H9 (cell line): ENCODE results near the gene MGLL. TPM values are rescaled to one million over a fixed set of nuclear protein-coding genes. Genes with fewer than 3 reads are reported as not detected.

ENCODE experiments used
- DNase-seq: peaks from one replicate; pipeline ENCODE4 v3.0.0-alpha.2; 2017
- H2AFZ ChIP-seq: one replicate; pipeline ENCODE4 v1.6.1; 2013; ENCODE audit warnings: mild to moderate bottlenecking, low read length, control low read depth, moderate library complexity
- H2AK5ac ChIP-seq: 2 replicates; pipeline ENCODE4 v1.6.1; 2013; ENCODE audit warnings: low read length, control low read depth, mixed read lengths; ENCODE audit not compliant: insufficient read length
- H2BK120ac ChIP-seq: one replicate; pipeline ENCODE4 v1.6.1; 2013; ENCODE audit warnings: low read depth, mild to moderate bottlenecking, low read length, control low read depth, inconsistent platforms; ENCODE audit not compliant: poor library complexity, severe bottlenecking
- H2BK12ac ChIP-seq: 2 replicates; pipeline ENCODE4 v1.6.1; 2013; ENCODE audit warnings: low read length, control low read depth, mixed read lengths, low read depth; ENCODE audit not compliant: insufficient read length
- H2BK15ac ChIP-seq: 2 replicates; pipeline ENCODE4 v1.6.1; 2013; ENCODE audit warnings: low read depth, low read length, control low read depth
- H2BK20ac ChIP-seq: one replicate; pipeline ENCODE4 v1.6.1; 2013; ENCODE audit warnings: low read depth, mild to moderate bottlenecking, low read length, control low read depth, inconsistent platforms; ENCODE audit not compliant: poor library complexity, severe bottlenecking
- H2BK5ac ChIP-seq: 2 replicates; pipeline ENCODE4 v1.6.1; 2013; ENCODE audit warnings: low read length, control low read depth, mixed read lengths; ENCODE audit not compliant: insufficient read length
- H3K14ac ChIP-seq: 2 replicates; pipeline ENCODE4 v1.6.1; 2013; ENCODE audit warnings: low read length, control low read depth; ENCODE audit not compliant: insufficient read depth
- H3K18ac ChIP-seq: 2 replicates; pipeline ENCODE4 v1.6.1; 2013; ENCODE audit warnings: low read depth, mild to moderate bottlenecking, mixed read lengths, low read length, control low read depth; ENCODE audit not compliant: insufficient read length
- H3K23ac ChIP-seq: 2 replicates; pipeline ENCODE4 v1.6.1; 2013; ENCODE audit warnings: low read length, control low read depth, mixed read lengths, low read depth; ENCODE audit not compliant: insufficient read length
- H3K23me2 ChIP-seq: 2 replicates; pipeline ENCODE4 v1.6.1; 2013; ENCODE audit warnings: low read depth, mild to moderate bottlenecking, mixed read lengths, low read length, control low read depth; ENCODE audit not compliant: insufficient read length, poor library complexity, severe bottlenecking
- H3K27ac ChIP-seq: 2 replicates; pipeline ENCODE4 v1.5.1; 2013; ENCODE audit warnings: low read length, control low read depth, mixed read lengths, low read depth; ENCODE audit not compliant: insufficient read length
- H3K27me3 ChIP-seq: 2 replicates; pipeline ENCODE4 v1.6.1; 2013; ENCODE audit warnings: low read length, control low read depth, inconsistent platforms; ENCODE audit not compliant: insufficient read depth
- H3K4ac ChIP-seq: 2 replicates; pipeline ENCODE4 v1.6.1; 2013; ENCODE audit warnings: low read depth, mild to moderate bottlenecking, control low read depth, inconsistent platforms, low read length, moderate library complexity
- H3K4me1 ChIP-seq: 2 replicates; pipeline ENCODE4 v1.6.1; 2013; ENCODE audit warnings: low read length, control low read depth, inconsistent platforms; ENCODE audit not compliant: insufficient read depth
- H3K4me2 ChIP-seq: 2 replicates; pipeline ENCODE4 v1.6.1; 2013; ENCODE audit warnings: low read length, control low read depth, mixed read lengths; ENCODE audit not compliant: insufficient read length, insufficient read depth
- H3K56ac ChIP-seq: 2 replicates; pipeline ENCODE4 v1.6.1; 2013; ENCODE audit warnings: low read depth, mild to moderate bottlenecking, mixed read lengths, low read length, control low read depth; ENCODE audit not compliant: insufficient read length
- H3K79me1 ChIP-seq: 2 replicates; pipeline ENCODE4 v1.6.1; 2013; ENCODE audit warnings: low read depth, mild to moderate bottlenecking, moderate library complexity, low read length, control low read depth, inconsistent platforms; ENCODE audit not compliant: insufficient read depth, poor library complexity, severe bottlenecking
- H3K79me2 ChIP-seq: 2 replicates; pipeline ENCODE4 v1.6.1; 2013; ENCODE audit warnings: low read length, control low read depth, inconsistent platforms; ENCODE audit not compliant: insufficient read depth
- H3K9ac ChIP-seq: 2 replicates; pipeline ENCODE4 v1.6.1; 2013; ENCODE audit warnings: low read length, control low read depth, mixed read lengths; ENCODE audit not compliant: insufficient read length; ENCODE audit errors: extremely low read depth
- H3K9me3 ChIP-seq: one replicate; pipeline ENCODE4 v1.6.1; 2013; ENCODE audit warnings: low read depth, low read length, inconsistent platforms; ENCODE audit not compliant: control insufficient read depth
- H3T11ph ChIP-seq: one replicate; pipeline ENCODE4 v1.6.1; 2013; ENCODE audit warnings: mild to moderate bottlenecking, low read length, control low read depth, inconsistent platforms
- H4K20me1 ChIP-seq: one replicate; pipeline ENCODE4 v1.6.1; 2013; ENCODE audit not compliant: control insufficient read depth, insufficient read length, insufficient read depth
- H4K5ac ChIP-seq: 2 replicates; pipeline ENCODE4 v1.6.1; 2013; ENCODE audit warnings: low read depth, mild to moderate bottlenecking, mixed read lengths, low read length, control low read depth; ENCODE audit not compliant: insufficient read length
- H4K8ac ChIP-seq: replicated peaks from 2 replicates; pipeline ENCODE4 v1.6.1; 2013; ENCODE audit warnings: low read length, control low read depth, mixed read lengths, low read depth; ENCODE audit not compliant: insufficient read length
- H4K91ac ChIP-seq: 2 replicates; pipeline ENCODE4 v1.6.1; 2013; ENCODE audit warnings: low read depth, mild to moderate bottlenecking, moderate library complexity, mixed read lengths, low read length, control low read depth; ENCODE audit not compliant: insufficient read length
- H3K27ac Mint-ChIP-seq, 3 experiments: 2 replicates in 2 of 3; 3 replicates in 1 of 3; pipeline ENCODE4 v1.8.0; 2020 to 2021; ENCODE audit warnings: mixed read lengths in 3 of 3, mild to moderate bottlenecking in 1 of 3, moderate library complexity in 1 of 3
- H3K27me3 Mint-ChIP-seq: 2 replicates; pipeline ENCODE4 v1.8.0; 2021; ENCODE audit warnings: low read depth, mild to moderate bottlenecking, moderate library complexity, mixed read lengths
- H3K36me3 Mint-ChIP-seq, 3 experiments: 2 replicates in 2 of 3; 3 replicates in 1 of 3; pipeline ENCODE4 v1.8.0; 2020 to 2021; ENCODE audit warnings: low read depth in 3 of 3, mixed read lengths in 3 of 3; ENCODE audit not compliant: insufficient read depth in 1 of 3
- H3K4me1 Mint-ChIP-seq, 2 experiments: 2 replicates each; pipeline ENCODE4 v1.8.0; 2020; ENCODE audit warnings: mixed read lengths in 2 of 2
- H3K4me3 Mint-ChIP-seq, 2 experiments: 2 replicates in 1 of 2; 3 replicates in 1 of 2; pipeline ENCODE4 v1.8.0; 2020 to 2021; ENCODE audit warnings: mild to moderate bottlenecking in 2 of 2, mixed read lengths in 2 of 2, moderate library complexity in 1 of 2
- H3K9me3 Mint-ChIP-seq, 2 experiments: 2 replicates in 1 of 2; 3 replicates in 1 of 2; pipeline ENCODE4 v1.8.0; 2020; ENCODE audit warnings: mild to moderate bottlenecking in 2 of 2, mixed read lengths in 2 of 2, moderate library complexity in 1 of 2
- WGBS: extraction: QIAGEN DNeasy Blood & Tissue Kit; methylation state at CpG from one replicate; pipeline ENCODE4 v1.1.7; 2013; ENCODE audit warnings: missing lambda C conversion rate, low lambda C conversion rate, mixed read lengths; ENCODE audit not compliant: insufficient read length; ENCODE audit errors: extremely low coverage; 5-methylcytosine and 5-hydroxymethylcytosine counted together
- total RNA-seq: library from RNA; stranded (reverse); gene quantifications from 2 replicates; pipeline ENCODE4 v1.2.1, GENCODE V29; 2021
- TF ChIP-seq, protein P1 (sequence below): fragments of 200-600 bp; sonication (generic); conservative IDR thresholded peaks from 3 replicates; pipeline ENCODE4 v1.8.0; 2021; ENCODE audit warnings: antibody characterized with exemption, mild to moderate bottlenecking

MGLL gene
- total RNA-seq, 1 experiment from 2014 or later, result 0.11 TPM

DNA sequence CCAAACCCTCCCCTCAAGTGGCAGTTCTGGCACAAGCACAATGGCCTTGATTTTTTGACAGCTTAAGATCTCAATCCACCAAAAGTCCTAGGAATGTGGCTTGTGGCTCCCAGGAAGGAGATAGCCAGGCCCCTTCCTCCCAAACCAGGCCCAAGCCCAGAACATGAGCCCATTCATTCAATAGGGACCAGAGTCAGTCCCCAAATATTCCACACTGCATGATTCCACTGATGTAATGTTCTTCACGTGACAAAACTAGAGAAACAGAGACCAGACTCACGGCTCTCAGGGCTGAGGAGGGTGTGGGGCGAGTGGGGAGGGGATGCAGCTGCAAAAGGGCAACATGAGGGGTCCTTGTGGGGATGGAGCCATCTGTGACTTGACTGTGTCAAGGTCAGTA, 124.0 kb downstream of the MGLL start:
- H3K9me3 ChIP-seq, result no peaks in the 10 kb centered on the region
- no peaks in the 10 kb centered on the region for H3K4me1 ChIP-seq
- no peak overlapping the region for H3K4ac ChIP-seq
- no peak overlapping the region for H2BK120ac ChIP-seq
- H2BK12ac ChIP-seq, result no peak overlapping the region
- H3K23me2 ChIP-seq, result no peaks in the 10 kb centered on the region
- no peak overlapping the region for H3K4me2 ChIP-seq
- no peak overlapping the region for H3K27ac ChIP-seq
- no peaks in the 10 kb centered on the region for H3K79me1 ChIP-seq
- H2BK5ac ChIP-seq, result no peak overlapping the region
- H3K36me3 Mint-ChIP-seq, result no peaks in the 10 kb centered on the region
- H4K5ac ChIP-seq, result no peak overlapping the region
- no peaks in the 10 kb centered on the region for H3K27me3 ChIP-seq
- no peak overlapping the region for H2BK15ac ChIP-seq
- DNase-seq, result no peak
- no peaks in the 10 kb centered on the region; a peak in 2 of 5 replicates for H3K9me3 Mint-ChIP-seq
- TF ChIP-seq, protein P1, sequence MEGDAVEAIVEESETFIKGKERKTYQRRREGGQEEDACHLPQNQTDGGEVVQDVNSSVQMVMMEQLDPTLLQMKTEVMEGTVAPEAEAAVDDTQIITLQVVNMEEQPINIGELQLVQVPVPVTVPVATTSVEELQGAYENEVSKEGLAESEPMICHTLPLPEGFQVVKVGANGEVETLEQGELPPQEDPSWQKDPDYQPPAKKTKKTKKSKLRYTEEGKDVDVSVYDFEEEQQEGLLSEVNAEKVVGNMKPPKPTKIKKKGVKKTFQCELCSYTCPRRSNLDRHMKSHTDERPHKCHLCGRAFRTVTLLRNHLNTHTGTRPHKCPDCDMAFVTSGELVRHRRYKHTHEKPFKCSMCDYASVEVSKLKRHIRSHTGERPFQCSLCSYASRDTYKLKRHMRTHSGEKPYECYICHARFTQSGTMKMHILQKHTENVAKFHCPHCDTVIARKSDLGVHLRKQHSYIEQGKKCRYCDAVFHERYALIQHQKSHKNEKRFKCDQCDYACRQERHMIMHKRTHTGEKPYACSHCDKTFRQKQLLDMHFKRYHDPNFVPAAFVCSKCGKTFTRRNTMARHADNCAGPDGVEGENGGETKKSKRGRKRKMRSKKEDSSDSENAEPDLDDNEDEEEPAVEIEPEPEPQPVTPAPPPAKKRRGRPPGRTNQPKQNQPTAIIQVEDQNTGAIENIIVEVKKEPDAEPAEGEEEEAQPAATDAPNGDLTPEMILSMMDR, result no peak
- no peaks in the 10 kb centered on the region for H3K79me2 ChIP-seq
- peaks cover 10 to 28% of the 10 kb centered on the region in 2 experiments for H3K4me1 Mint-ChIP-seq
- H2AK5ac ChIP-seq, result no peak overlapping the region
- no peak overlapping the region for H2BK20ac ChIP-seq
- no peak overlapping the region for H3K18ac ChIP-seq
- no peaks in the 10 kb centered on the region for H3K27me3 Mint-ChIP-seq
- no peak overlapping the region for H3K9ac ChIP-seq
- no peak overlapping the region for H3K23ac ChIP-seq
- no peak overlapping the region for H3T11ph ChIP-seq
- no peak overlapping the region for H3K27ac Mint-ChIP-seq
- no peak overlapping the region for H2AFZ ChIP-seq
- H4K20me1 ChIP-seq, result no peaks in the 10 kb centered on the region
- no peak overlapping the region for H3K14ac ChIP-seq
- no peak overlapping the region for H4K91ac ChIP-seq
- no peak overlapping the region for H4K8ac ChIP-seq
- no peak overlapping the region for H3K56ac ChIP-seq
- WGBS, result no CpG with 5 or more reads among the region's 3 CpGs
- no peak overlapping the region for H3K4me3 Mint-ChIP-seq
